Activated naive CD8-positive, alpha-beta T cell (primary cell): ENCODE results near the gene HDGFL3.
"Not testable (repeated sequence)": the region's sequence is repeated elsewhere in the genome, so short reads cannot be mapped to it uniquely, and the experiment has no call there.

Source experiments
- H3K27ac Mint-ChIP-seq: one replicate; pipeline ENCODE4 v1.8.0; 2021; ENCODE audit warnings: mixed read lengths
- H3K27me3 Mint-ChIP-seq: one replicate; pipeline ENCODE4 v1.8.0; 2021; ENCODE audit warnings: mixed read lengths
- H3K36me3 Mint-ChIP-seq: one replicate; pipeline ENCODE4 v1.8.0; 2021; ENCODE audit warnings: mixed read lengths
- H3K4me1 Mint-ChIP-seq: one replicate; pipeline ENCODE4 v1.8.0; 2021; ENCODE audit warnings: low read depth, mixed read lengths
- H3K4me3 Mint-ChIP-seq: one replicate; pipeline ENCODE4 v1.8.0; 2021; ENCODE audit warnings: mild to moderate bottlenecking, mixed read lengths
- H3K9me3 Mint-ChIP-seq: one replicate; pipeline ENCODE4 v1.8.0; 2021; ENCODE audit warnings: low read depth, mixed read lengths

The HDGFL3 gene

DNA sequence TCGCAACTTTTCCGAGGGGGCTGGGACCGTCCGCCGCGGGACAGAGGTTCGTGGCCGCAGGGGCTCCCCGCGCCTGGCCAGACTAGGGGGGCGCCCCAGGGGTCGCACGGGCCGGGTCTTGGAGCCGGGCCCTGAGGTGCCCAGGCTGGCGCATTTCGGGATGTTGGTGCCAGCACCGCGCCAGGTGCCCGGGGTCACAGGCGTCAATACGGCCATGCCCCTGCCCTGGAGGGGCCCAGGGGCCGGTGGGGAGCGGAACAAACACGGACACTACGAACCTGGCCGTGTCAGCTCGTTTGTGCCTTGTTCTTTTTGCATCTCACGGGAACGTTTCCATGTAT lies 99.8 kb downstream of the HDGFL3 start:
- Mint-ChIP-seq H3K4me1 (peaks cover 16% of the 10 kb centered on the region), H3K9me3 (no peaks in the 10 kb centered on the region), H3K36me3 (no peaks in the 10 kb centered on the region), H3K4me3 (peak overlapping the region; percentile 82), H3K27ac (no peak overlapping the region), H3K27me3 (peaks cover 31% of the 10 kb centered on the region)

GRCh38 chr15:83106994-83107840 lies 100.4 kb downstream of the HDGFL3 start, which contains the start of gene TM6SF1:
TSS of gene TM6SF1 (plus strand) at chr15:83107645. CDS start at chr15:83107681, 36 bp downstream.
- H3K4me3 Mint-ChIP-seq: peak within 1 kb of the TSS; percentile 82
- H3K27ac Mint-ChIP-seq: peak within 1 kb of the TSS; percentile 55
- no peaks in the 10 kb centered on the region for H3K36me3 Mint-ChIP-seq
- peaks cover 16% of the 10 kb centered on the region for H3K4me1 Mint-ChIP-seq
- H3K27me3 Mint-ChIP-seq: peaks cover 36% of the 10 kb centered on the region
- H3K9me3 Mint-ChIP-seq: no peaks in the 10 kb centered on the region

DNA sequence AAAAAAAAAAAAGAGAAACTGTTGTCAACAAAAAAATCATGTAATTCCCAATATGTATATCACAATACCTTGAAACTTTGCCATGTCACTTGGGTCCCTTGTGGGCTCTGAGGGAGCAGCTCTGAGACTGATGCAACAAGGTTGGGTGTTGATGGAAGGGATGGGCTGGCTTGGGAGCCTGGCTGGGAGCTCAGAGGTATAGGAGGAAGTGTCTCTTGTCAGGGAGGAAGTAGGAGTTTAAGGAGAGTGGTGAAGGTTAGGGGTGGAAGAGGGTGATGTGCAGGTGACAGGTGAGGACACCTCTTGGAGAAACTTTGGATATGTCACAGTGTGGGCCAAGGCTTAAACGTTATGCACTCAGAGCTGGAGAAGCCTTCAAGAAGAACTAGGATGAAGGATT lies 102.2 kb downstream of the HDGFL3 start:
- H3K9me3 Mint-ChIP-seq: no peaks in the 10 kb centered on the region
- no peaks in the 10 kb centered on the region for H3K36me3 Mint-ChIP-seq
- H3K27me3 Mint-ChIP-seq: peaks cover 36% of the 10 kb centered on the region
- H3K4me3 Mint-ChIP-seq: peak overlapping the region; percentile 22
- H3K27ac Mint-ChIP-seq: no peak overlapping the region
- H3K4me1 Mint-ChIP-seq: peaks cover 16% of the 10 kb centered on the region

- H3K4me1 Mint-ChIP-seq: peaks cover 15% of the 10 kb centered on the region
- no peaks in the 10 kb centered on the region for H3K36me3 Mint-ChIP-seq
- H3K4me3 Mint-ChIP-seq: no peak overlapping the region
- H3K27me3 Mint-ChIP-seq: peaks cover 29% of the 10 kb centered on the region
- H3K9me3 Mint-ChIP-seq: no peaks in the 10 kb centered on the region
- no peak overlapping the region for H3K27ac Mint-ChIP-seq
These were observed 103.5 kb downstream of the HDGFL3 start for GRCh38 chr15:83104141-83104540.

GRCh38 chr15:83102346-83102745 lies 105.3 kb downstream of the HDGFL3 start:
- Mint-ChIP-seq H3K4me3 (no peak overlapping the region), H3K4me1 (peaks cover 3% of the 10 kb centered on the region), H3K9me3 (no peaks in the 10 kb centered on the region), H3K36me3 (peaks cover 3% of the 10 kb centered on the region), H3K27me3 (peaks cover 22% of the 10 kb centered on the region), H3K27ac (no peak overlapping the region)

GRCh38 chr15:83100097-83100646 lies 107.5 kb downstream of the HDGFL3 start:
- Mint-ChIP-seq H3K27ac (no peak overlapping the region), H3K27me3 (peaks cover 19% of the 10 kb centered on the region)

DNA sequence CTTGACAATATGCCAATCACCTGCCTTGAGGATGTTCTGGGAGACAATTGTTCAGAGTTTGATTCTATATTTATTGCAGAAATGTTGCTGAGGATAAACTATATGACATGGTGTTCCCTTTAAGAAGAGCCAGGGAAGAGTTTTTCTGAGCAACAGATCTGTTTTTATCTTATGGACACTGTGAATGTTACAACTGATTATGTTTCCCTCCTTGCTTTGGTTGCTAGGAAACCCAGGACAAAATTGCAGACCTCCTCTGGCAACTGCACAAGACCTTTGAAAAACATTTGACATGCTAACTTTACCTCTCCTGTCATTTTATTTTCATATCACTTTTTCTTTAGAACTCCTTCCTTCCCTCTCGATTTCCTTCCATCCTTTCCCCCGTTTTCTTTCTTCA lies 108.3 kb downstream of the HDGFL3 start:
- Mint-ChIP-seq H3K4me3 (no peak overlapping the region), H3K9me3 (no peaks in the 10 kb centered on the region), H3K36me3 (peaks cover 6% of the 10 kb centered on the region), H3K27me3 (peaks cover 18% of the 10 kb centered on the region), H3K27ac (no peak overlapping the region), H3K4me1 (no peaks in the 10 kb centered on the region)

More at GRCh38 chr15:83100097-83100646, 107.5 kb downstream of the HDGFL3 start:
- no peaks in the 10 kb centered on the region for H3K9me3 Mint-ChIP-seq
- H3K36me3 Mint-ChIP-seq: peaks cover 6% of the 10 kb centered on the region
- no peaks in the 10 kb centered on the region for H3K4me1 Mint-ChIP-seq
- H3K4me3 Mint-ChIP-seq: no peak overlapping the region

GRCh38 chr15:83098079-83098478 lies 109.5 kb downstream of the HDGFL3 start:
- Mint-ChIP-seq H3K4me1 (no peaks in the 10 kb centered on the region), H3K27ac (no peak overlapping the region), H3K36me3 (peaks cover 6% of the 10 kb centered on the region), H3K27me3 (peaks cover 13% of the 10 kb centered on the region), H3K4me3 (no peak overlapping the region), H3K9me3 (no peaks in the 10 kb centered on the region)

- Mint-ChIP-seq H3K36me3 (peaks cover 6% of the 10 kb centered on the region), H3K27me3 (peaks cover 3% of the 10 kb centered on the region), H3K4me1 (peaks cover 5% of the 10 kb centered on the region), H3K4me3 (no peak overlapping the region), H3K27ac (no peak overlapping the region), H3K9me3 (no peaks in the 10 kb centered on the region)
These were observed 113.0 kb downstream of the HDGFL3 start for GRCh38 chr15:83094583-83094982.

DNA sequence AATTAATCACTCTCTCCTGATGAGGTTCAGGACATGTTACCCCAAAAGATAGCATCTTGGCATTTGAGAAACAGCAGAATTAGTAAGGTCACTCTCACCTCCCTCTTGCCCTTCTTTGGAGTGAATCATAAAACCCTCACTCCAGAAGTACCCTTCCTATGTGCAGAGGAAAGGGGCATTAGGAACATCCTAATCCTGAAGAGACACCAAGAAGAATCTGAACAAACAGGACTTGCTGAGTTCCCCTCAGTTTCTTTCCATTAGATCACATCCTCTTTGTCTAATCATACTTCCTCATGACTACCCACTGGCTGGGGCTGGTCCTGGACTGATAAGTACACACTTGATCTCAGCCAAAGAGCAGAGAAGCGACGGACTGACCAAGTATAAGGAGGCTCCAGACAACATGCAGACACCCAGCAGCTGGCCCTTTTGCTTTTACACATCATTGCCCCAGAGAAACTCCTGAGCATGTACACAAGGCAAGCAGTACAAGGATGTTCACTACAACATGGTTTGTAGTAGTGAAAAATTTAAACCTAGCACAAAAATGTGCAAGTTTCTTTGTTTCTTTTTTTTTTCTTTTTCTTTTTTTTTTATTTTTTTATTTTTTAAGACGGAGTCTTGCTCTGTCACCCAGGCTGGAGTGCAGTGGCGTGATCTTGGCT lies 115.2 kb downstream of the HDGFL3 start:
- no peaks in the 10 kb centered on the region for H3K9me3 Mint-ChIP-seq
- H3K4me1 Mint-ChIP-seq: peaks cover 5% of the 10 kb centered on the region
- H3K4me3 Mint-ChIP-seq: no peak overlapping the region
- peaks cover 7% of the 10 kb centered on the region for H3K27me3 Mint-ChIP-seq
- peak overlapping the region; percentile 30 for H3K27ac Mint-ChIP-seq
- H3K36me3 Mint-ChIP-seq: peaks cover 3% of the 10 kb centered on the region

GRCh38 chr15:83091965-83092308 lies 115.7 kb downstream of the HDGFL3 start:
- H3K4me1 Mint-ChIP-seq, H3K27me3 Mint-ChIP-seq, H3K36me3 Mint-ChIP-seq, H3K4me3 Mint-ChIP-seq, H3K9me3 Mint-ChIP-seq: not testable (repeated sequence)
- H3K27ac Mint-ChIP-seq: peak overlapping the region; percentile 18

DNA sequence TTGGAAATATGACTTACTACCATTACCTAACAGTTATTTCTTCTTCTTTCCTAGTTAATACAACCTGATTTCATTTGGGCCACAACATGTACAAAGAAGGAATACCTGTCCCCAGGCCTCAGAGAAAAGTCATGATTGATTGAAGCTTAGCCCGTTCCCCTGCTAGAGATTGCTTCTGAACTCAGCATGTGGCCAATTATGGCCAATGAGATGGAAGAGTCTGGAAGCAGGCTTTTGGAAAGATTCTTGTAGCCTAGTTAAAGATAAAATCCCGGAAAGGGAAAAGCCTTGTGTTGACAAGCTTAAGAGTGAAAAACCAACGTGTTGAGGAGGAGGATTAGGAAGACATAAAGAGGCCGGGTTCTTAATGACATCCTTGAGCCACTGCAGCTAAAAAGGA lies 117.2 kb downstream of the HDGFL3 start:
- H3K27ac Mint-ChIP-seq: no peak overlapping the region
- peaks cover 5% of the 10 kb centered on the region for H3K27me3 Mint-ChIP-seq
- no peak overlapping the region for H3K4me3 Mint-ChIP-seq
- peaks cover 5% of the 10 kb centered on the region for H3K4me1 Mint-ChIP-seq
- no peaks in the 10 kb centered on the region for H3K36me3 Mint-ChIP-seq
- H3K9me3 Mint-ChIP-seq: no peaks in the 10 kb centered on the region

GRCh38 chr15:83088876-83089275 lies 118.7 kb downstream of the HDGFL3 start:
- Mint-ChIP-seq H3K4me3 (no peak overlapping the region), H3K9me3 (no peaks in the 10 kb centered on the region), H3K27me3 (peaks cover 5% of the 10 kb centered on the region), H3K4me1 (peaks cover 5% of the 10 kb centered on the region), H3K27ac (no peak overlapping the region), H3K36me3 (no peaks in the 10 kb centered on the region)

- Mint-ChIP-seq H3K4me1 (peaks cover 5% of the 10 kb centered on the region), H3K27ac (no peak overlapping the region), H3K4me3 (no peak overlapping the region), H3K9me3 (no peaks in the 10 kb centered on the region), H3K36me3 (no peaks in the 10 kb centered on the region), H3K27me3 (peaks cover 7% of the 10 kb centered on the region)
These were observed 120.0 kb downstream of the HDGFL3 start for GRCh38 chr15:83087576-83087975.

DNA sequence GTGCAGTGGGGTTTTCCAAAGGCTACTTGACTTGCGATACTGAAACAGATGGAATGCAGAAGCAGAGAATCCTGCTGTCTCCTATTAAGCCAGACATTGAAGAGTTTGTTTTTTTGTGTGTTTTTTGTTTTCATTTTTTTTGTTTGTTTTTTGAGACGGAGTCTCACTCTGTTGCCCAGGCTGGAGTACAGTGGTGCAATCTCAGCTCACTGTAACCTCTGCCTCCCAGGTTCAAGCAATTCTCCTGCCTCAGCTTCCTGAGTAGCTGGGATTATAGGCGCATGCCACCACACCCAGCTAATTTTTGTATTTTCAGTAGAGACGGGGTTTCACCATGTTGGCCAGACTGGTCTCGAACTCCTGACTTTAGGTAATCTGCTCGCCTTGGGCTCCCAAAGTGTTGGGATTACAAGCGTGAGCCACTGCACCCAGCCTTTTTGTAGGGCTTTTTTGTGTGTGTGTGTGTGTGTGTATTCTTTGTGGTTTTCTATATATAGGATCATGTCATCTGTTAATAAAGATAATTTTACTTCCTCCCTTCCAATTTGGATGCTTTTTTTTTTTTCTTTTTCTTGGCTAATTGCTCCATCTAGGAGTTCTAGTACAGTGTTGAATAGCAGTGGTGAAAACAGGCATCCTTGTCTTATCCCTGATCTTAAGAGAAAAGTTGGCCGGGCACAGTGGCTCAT lies 121.6 kb downstream of the HDGFL3 start:
- H3K27me3 Mint-ChIP-seq, H3K4me1 Mint-ChIP-seq, H3K9me3 Mint-ChIP-seq, H3K4me3 Mint-ChIP-seq, H3K36me3 Mint-ChIP-seq, H3K27ac Mint-ChIP-seq: not testable (repeated sequence)
